KOPT-K1 (cell line): ENCODE results near the gene HEBP1.

Experiments
- H3K27ac ChIP-seq: fragments of 200-600 bp; sonication (generic); 2 replicates; pipeline ENCODE4 v1.5.1; 2016; ENCODE audit warnings: antibody characterized with exemption, mild to moderate bottlenecking, low read depth, low read length; ENCODE audit not compliant: poor library complexity, severe bottlenecking
- H3K36me3 ChIP-seq: fragments of 200-600 bp; sonication (generic); 2 replicates; pipeline ENCODE4 v1.5.1; 2017; ENCODE audit warnings: antibody characterized with exemption, mild to moderate bottlenecking, low read length, moderate library complexity; ENCODE audit not compliant: insufficient read depth
- H3K9me3 ChIP-seq: fragments of 200-600 bp; sonication (generic); 2 replicates; pipeline ENCODE4 v1.5.1; 2017; ENCODE audit warnings: antibody characterized with exemption, low read length, mild to moderate bottlenecking; ENCODE audit not compliant: insufficient read depth, poor library complexity, severe bottlenecking

Gene HEBP1

GRCh38 chr12:13002301-13003097 lies 2.4 kb upstream of the HEBP1 start:
- no peak overlapping the region for H3K27ac ChIP-seq
- H3K9me3 ChIP-seq, result no peaks in the 10 kb centered on the region
- H3K36me3 ChIP-seq, result no peaks in the 10 kb centered on the region

- H3K36me3 ChIP-seq, result no peaks in the 10 kb centered on the region
- no peaks in the 10 kb centered on the region for H3K9me3 ChIP-seq
- H3K27ac ChIP-seq, result no peak overlapping the region
Measured at GRCh38 chr12:13001775-13002040, 1.6 kb upstream of the HEBP1 start.

- Histone ChIP-seq H3K27ac (no peak overlapping the region), H3K9me3 (no peaks in the 10 kb centered on the region), H3K36me3 (no peaks in the 10 kb centered on the region)
Measured at GRCh38 chr12:13000925-13001774, 1.1 kb upstream of the HEBP1 start.

- Histone ChIP-seq H3K27ac (no peak overlapping the region), H3K36me3 (no peaks in the 10 kb centered on the region), H3K9me3 (no peaks in the 10 kb centered on the region)
Measured at GRCh38 chr12:13000616-13000924, 505 bp upstream of the HEBP1 start.

- H3K36me3 ChIP-seq, result no peaks in the 10 kb centered on the region
- H3K27ac ChIP-seq, result no peak overlapping the region
- no peaks in the 10 kb centered on the region for H3K9me3 ChIP-seq
Measured at GRCh38 chr12:12999271-12999958, 650 bp downstream of the HEBP1 start.

GRCh38 chr12:12998248-12998647 lies 1.8 kb downstream of the HEBP1 start:
- Histone ChIP-seq H3K27ac (no peak overlapping the region), H3K9me3 (no peaks in the 10 kb centered on the region), H3K36me3 (no peaks in the 10 kb centered on the region)

- Histone ChIP-seq H3K36me3 (no peaks in the 10 kb centered on the region), H3K9me3 (no peaks in the 10 kb centered on the region), H3K27ac (no peak overlapping the region)
Measured at GRCh38 chr12:12997734-12998133, 2.3 kb downstream of the HEBP1 start.

- no peak overlapping the region for H3K27ac ChIP-seq
- H3K9me3 ChIP-seq, result no peaks in the 10 kb centered on the region
- no peaks in the 10 kb centered on the region for H3K36me3 ChIP-seq
Measured at GRCh38 chr12:12997156-12997555, 2.9 kb downstream of the HEBP1 start.

- no peaks in the 10 kb centered on the region for H3K9me3 ChIP-seq
- H3K27ac ChIP-seq, result no peak overlapping the region
- no peaks in the 10 kb centered on the region for H3K36me3 ChIP-seq
Measured at GRCh38 chr12:12996209-12996608, 3.9 kb downstream of the HEBP1 start.

GRCh38 chr12:12995088-12995487 lies 5.0 kb downstream of the HEBP1 start:
- Histone ChIP-seq H3K27ac (no peak overlapping the region), H3K36me3 (no peaks in the 10 kb centered on the region), H3K9me3 (no peaks in the 10 kb centered on the region)

GRCh38 chr12:12993367-12993766 lies 6.7 kb downstream of the HEBP1 start:
- H3K36me3 ChIP-seq, result no peaks in the 10 kb centered on the region
- no peaks in the 10 kb centered on the region for H3K9me3 ChIP-seq
- H3K27ac ChIP-seq, result no peak overlapping the region

GRCh38 chr12:12992418-12993130 lies 7.5 kb downstream of the HEBP1 start:
- no peaks in the 10 kb centered on the region for H3K36me3 ChIP-seq
- no peaks in the 10 kb centered on the region for H3K9me3 ChIP-seq
- H3K27ac ChIP-seq, result no peak overlapping the region

- no peaks in the 10 kb centered on the region for H3K9me3 ChIP-seq
- H3K36me3 ChIP-seq, result no peaks in the 10 kb centered on the region
- no peak overlapping the region for H3K27ac ChIP-seq
Measured at GRCh38 chr12:12990700-12991468, 9.2 kb downstream of the HEBP1 start.

GRCh38 chr12:12987421-12987820 lies 12.6 kb downstream of the HEBP1 start:
- no peaks in the 10 kb centered on the region for H3K36me3 ChIP-seq
- no peak overlapping the region for H3K27ac ChIP-seq
- no peaks in the 10 kb centered on the region for H3K9me3 ChIP-seq
